WTC11 (cell line): ENCODE results near the gene SRXN1. TPM values are rescaled to one million over a fixed set of nuclear protein-coding genes. Genes with fewer than 3 reads are reported as not detected.

Experiments
- ARID4B ChIP-seq: sonication (generic); formaldehyde crosslinking; IDR thresholded peaks from 2 replicates; pipeline ENCODE4 v1.8.0; 2023; ENCODE audit warnings: missing genetic modification reagents, mild to moderate bottlenecking, borderline replicate concordance
- ATF6 ChIP-seq: sonication (generic); formaldehyde crosslinking; IDR thresholded peaks from 2 replicates; pipeline ENCODE4 v1.8.1; 2023; ENCODE audit warnings: mild to moderate bottlenecking, missing genetic modification reagents
- E2F4 ChIP-seq: sonication (generic); formaldehyde crosslinking; IDR thresholded peaks from 2 replicates; pipeline ENCODE4 v1.8.1; 2022; ENCODE audit warnings: low read depth, mild to moderate bottlenecking, moderate library complexity, missing genetic modification reagents, borderline replicate concordance
- ESRRA ChIP-seq: sonication (generic); formaldehyde crosslinking; IDR thresholded peaks from 2 replicates; pipeline ENCODE4 v1.8.1; 2022; ENCODE audit warnings: mild to moderate bottlenecking, missing genetic modification reagents, borderline replicate concordance
- FOXP1 ChIP-seq: sonication (generic); formaldehyde crosslinking; IDR thresholded peaks from 2 replicates; pipeline ENCODE4 v1.8.0; 2022; ENCODE audit warnings: missing genetic modification reagents, mild to moderate bottlenecking, moderate library complexity, borderline replicate concordance
- GTF2I ChIP-seq: fragments of 250-450 bp; sonication (Bioruptor Pico); conservative IDR thresholded peaks from 2 replicates; pipeline ENCODE4 v1.4.0; 2021; ENCODE audit warnings: mild to moderate bottlenecking
- IRF1 ChIP-seq: sonication (generic); formaldehyde crosslinking; IDR thresholded peaks from 2 replicates; pipeline ENCODE4 v1.8.0; 2023; ENCODE audit warnings: missing genetic modification reagents
- MLX ChIP-seq: sonication (generic); formaldehyde crosslinking; IDR thresholded peaks from 2 replicates; pipeline ENCODE4 v1.8.1; 2023; ENCODE audit warnings: mild to moderate bottlenecking, missing genetic modification reagents, moderate library complexity
- PRRX2 ChIP-seq: fragments of 250-450 bp; sonication (Bioruptor Pico); IDR thresholded peaks from 2 replicates; pipeline ENCODE4 v1.8.0; 2021; ENCODE audit warnings: mild to moderate bottlenecking
- SMAD4 ChIP-seq: sonication (generic); formaldehyde crosslinking; IDR thresholded peaks from 2 replicates; pipeline ENCODE4 v1.8.0; 2022; ENCODE audit warnings: mild to moderate bottlenecking, missing genetic modification reagents
- ZMAT4 ChIP-seq: fragments of 250-450 bp; sonication (Bioruptor Pico); IDR thresholded peaks from 2 replicates; pipeline ENCODE4 v1.9.0; 2021; ENCODE audit warnings: mild to moderate bottlenecking
- ZNF219 ChIP-seq: sonication (generic); formaldehyde crosslinking; IDR thresholded peaks from 2 replicates; pipeline ENCODE4 v1.8.0; 2023; ENCODE audit warnings: missing genetic modification reagents, mild to moderate bottlenecking, borderline replicate concordance
- ZNF232 ChIP-seq: sonication (generic); formaldehyde crosslinking; IDR thresholded peaks from 2 replicates; pipeline ENCODE4 v1.8.0; 2022; ENCODE audit warnings: mild to moderate bottlenecking, missing genetic modification reagents
- ZNF317 ChIP-seq: sonication (generic); formaldehyde crosslinking; IDR thresholded peaks from 2 replicates; pipeline ENCODE4 v1.8.1; 2023; ENCODE audit warnings: low read depth, mild to moderate bottlenecking, moderate library complexity, missing genetic modification reagents, borderline replicate concordance
- ZNF416 ChIP-seq: fragments of 250-450 bp; sonication (Bioruptor Pico); IDR thresholded peaks from 2 replicates; pipeline ENCODE4 v1.9.0; 2021; ENCODE audit warnings: mild to moderate bottlenecking, inconsistent platforms
- ZNF512 ChIP-seq: sonication (generic); formaldehyde crosslinking; IDR thresholded peaks from 2 replicates; pipeline ENCODE4 v1.8.1; 2022; ENCODE audit warnings: missing genetic modification reagents, borderline replicate concordance
- ZNF532 ChIP-seq: fragments of 250-450 bp; sonication (Bioruptor Pico); IDR thresholded peaks from 2 replicates; pipeline ENCODE4 v1.9.0; 2021; ENCODE audit warnings: mild to moderate bottlenecking, borderline replicate concordance
- total RNA-seq: library from RNA; stranded (reverse); gene quantifications from 3 replicates; pipeline ENCODE4 v1.2.3, GENCODE V29; 2021

Gene SRXN1
- total RNA-seq, 1 experiment from 2014 or later = 23.0 TPM

GRCh38 chr20:600736-601135 is 52.3 kb downstream of the SRXN1 start (continued):
- no peak for TF ChIP-seq ARID4B (CRISPR knock-in tag)
- TF ChIP-seq ZMAT4 (CRISPR knock-in tag) = no peak
- TF ChIP-seq ZNF232 (CRISPR knock-in tag) = no peak
- no peak for TF ChIP-seq MLX
- TF ChIP-seq ESRRA (CRISPR knock-in tag) = no peak
- no peak for TF ChIP-seq FOXP1 (CRISPR knock-in tag)
- no peak for TF ChIP-seq SMAD4
- TF ChIP-seq ZNF512 (CRISPR knock-in tag) = no peak
- no peak for TF ChIP-seq IRF1
- TF ChIP-seq ZNF317 (CRISPR knock-in tag) = no peak
- TF ChIP-seq ZNF416 = no peak
- TF ChIP-seq ZNF532 (CRISPR knock-in tag) = no peak
- TF ChIP-seq ATF6 (CRISPR knock-in tag) = no peak
- TF ChIP-seq E2F4 (CRISPR knock-in tag) = no peak
- TF ChIP-seq GTF2I (CRISPR knock-in tag) = no peak
- no peak for TF ChIP-seq PRRX2 (CRISPR knock-in tag)
- TF ChIP-seq ZNF219 (CRISPR knock-in tag) = no peak
